SK-N-SH (cell line): ENCODE data around the gene AP4M1.

Experiments
- CTCF ChIP-seq: fragments of 200-600 bp; sonication (generic); IDR thresholded peaks from 2 replicates; pipeline ENCODE4 v1.6.1; 2017; ENCODE audit warnings: antibody characterized with exemption, mild to moderate bottlenecking, moderate library complexity
- EP300 ChIP-seq, 2 experiments: IDR thresholded peaks; 2 replicates each; pipeline versions ENCODE4 v1.4.0 to v1.6.1; 2012; ENCODE audit warnings: borderline replicate concordance in 1 of 2, low read depth in 1 of 2, low read length in 1 of 2
- EZH2phosphoT487 ChIP-seq: fragments of 200-600 bp; sonication (generic); IDR thresholded peaks from 2 replicates; pipeline ENCODE4 v1.6.1; 2017; ENCODE audit warnings: low read depth, mixed run types, mild to moderate bottlenecking, antibody characterized with exemption, moderate library complexity, borderline replicate concordance
- GABPA ChIP-seq: IDR thresholded peaks from 2 replicates; pipeline ENCODE4 v1.4.0; 2012; ENCODE audit warnings: low read depth, mild to moderate bottlenecking
- PBX3 ChIP-seq: IDR thresholded peaks from 2 replicates; pipeline ENCODE4; 2012
- POLR2AphosphoS5 ChIP-seq: IDR thresholded peaks from 2 replicates; pipeline ENCODE4 v1.6.1; 2012; ENCODE audit warnings: low read depth, low read length
- RCOR1 ChIP-seq: fragments of 150-350 bp; IDR thresholded peaks from 2 replicates; pipeline ENCODE4 v1.6.1; 2017; ENCODE audit warnings: antibody characterized with exemption, low read length
- SIN3A ChIP-seq: IDR thresholded peaks from 2 replicates; pipeline ENCODE4 v1.6.1; 2012; ENCODE audit warnings: low read depth, mild to moderate bottlenecking, low read length, moderate library complexity, borderline replicate concordance
- SMC3 ChIP-seq: IDR thresholded peaks from 2 replicates; pipeline ENCODE4 v1.6.1; 2012; ENCODE audit warnings: low read depth, low read length, improper control_type of control experiment
- TAF1 ChIP-seq: IDR thresholded peaks from 2 replicates; pipeline ENCODE4 v1.6.1; 2012; ENCODE audit warnings: low read depth, mild to moderate bottlenecking, low read length, moderate library complexity, borderline replicate concordance
- USF1 ChIP-seq: IDR thresholded peaks from 2 replicates; pipeline ENCODE4 v1.4.0; 2012; ENCODE audit warnings: low read depth, borderline replicate concordance

GRCh38 chr7:100075418-100075817 lies 26.0 kb upstream of the AP4M1 start:
- TF ChIP-seq CTCF (no peak), EZH2phosphoT487 (no peak), PBX3 (no peak), GABPA (no peak), SIN3A (no peak), SMC3 (no peak), USF1 (no peak), TAF1 (no peak), EP300 (IDR thresholded peaks at IDR 0.05; ENCODE audit: borderline replicate concordance in 1 of 2, low read depth in 1 of 2, low read length in 1 of 2) (no peak), RCOR1 (no peak), POLR2AphosphoS5 (no peak)
